Articular chondrocyte of knee joint (primary cell): ENCODE results near the gene NAP1L3. TPM values are rescaled to one million over a fixed set of nuclear protein-coding genes. Genes with fewer than 3 reads are reported as not detected.

Source experiments
- total RNA-seq: library from RNA; depleted of rRNA; stranded (reverse); fragments of >200 nt; gene quantifications from 2 replicates; pipeline ENCODE4 v1.2.3, GENCODE V29; 2012

NAP1L3 gene, protein sequence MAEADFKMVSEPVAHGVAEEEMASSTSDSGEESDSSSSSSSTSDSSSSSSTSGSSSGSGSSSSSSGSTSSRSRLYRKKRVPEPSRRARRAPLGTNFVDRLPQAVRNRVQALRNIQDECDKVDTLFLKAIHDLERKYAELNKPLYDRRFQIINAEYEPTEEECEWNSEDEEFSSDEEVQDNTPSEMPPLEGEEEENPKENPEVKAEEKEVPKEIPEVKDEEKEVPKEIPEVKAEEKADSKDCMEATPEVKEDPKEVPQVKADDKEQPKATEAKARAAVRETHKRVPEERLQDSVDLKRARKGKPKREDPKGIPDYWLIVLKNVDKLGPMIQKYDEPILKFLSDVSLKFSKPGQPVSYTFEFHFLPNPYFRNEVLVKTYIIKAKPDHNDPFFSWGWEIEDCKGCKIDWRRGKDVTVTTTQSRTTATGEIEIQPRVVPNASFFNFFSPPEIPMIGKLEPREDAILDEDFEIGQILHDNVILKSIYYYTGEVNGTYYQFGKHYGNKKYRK
- total RNA-seq, result 19.6 and 21.8 TPM in 2 replicates

DNA sequence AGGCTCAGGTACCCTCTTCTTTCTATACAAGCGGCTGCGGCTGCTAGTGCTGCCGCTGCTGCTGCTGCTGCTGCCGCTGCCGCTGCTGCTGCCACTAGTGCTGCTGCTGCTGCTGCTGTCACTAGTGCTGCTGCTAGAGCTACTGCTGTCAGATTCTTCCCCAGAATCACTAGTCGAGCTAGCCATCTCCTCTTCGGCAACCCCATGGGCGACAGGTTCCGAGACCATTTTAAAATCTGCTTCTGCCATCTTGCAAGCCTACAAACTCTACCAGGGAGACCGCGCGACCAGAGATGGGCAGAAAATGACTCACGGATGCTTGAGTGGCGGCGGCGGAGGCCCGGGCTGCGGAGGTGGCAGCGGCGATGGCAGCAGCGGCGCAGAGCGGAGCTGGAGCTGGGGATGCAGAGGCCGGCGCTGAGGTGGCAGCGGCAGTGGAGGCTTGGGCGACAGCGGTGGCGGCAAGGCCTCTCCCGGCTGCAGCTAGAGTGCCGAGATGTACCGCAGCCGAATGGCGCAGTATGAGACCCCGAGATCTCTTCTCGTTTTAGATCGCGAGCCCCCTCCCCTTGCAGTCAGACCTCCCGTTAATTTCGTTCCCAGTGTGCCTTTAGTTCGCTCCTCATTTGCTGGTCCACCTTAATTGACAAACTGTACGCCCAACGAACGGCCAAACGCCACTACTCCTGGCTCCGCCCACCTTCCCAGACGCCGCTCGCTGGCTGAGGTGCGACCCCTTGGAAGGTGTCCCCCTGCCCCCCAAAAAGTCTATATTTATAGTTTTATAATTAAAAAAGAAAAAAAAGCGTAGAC is at the start of gene NAP1L3:
Gene NAP1L3 (minus strand): TSS at position 523 of the 813 bp plus-strand sequence. CDS start 274 bp downstream, at position 249.

DNA sequence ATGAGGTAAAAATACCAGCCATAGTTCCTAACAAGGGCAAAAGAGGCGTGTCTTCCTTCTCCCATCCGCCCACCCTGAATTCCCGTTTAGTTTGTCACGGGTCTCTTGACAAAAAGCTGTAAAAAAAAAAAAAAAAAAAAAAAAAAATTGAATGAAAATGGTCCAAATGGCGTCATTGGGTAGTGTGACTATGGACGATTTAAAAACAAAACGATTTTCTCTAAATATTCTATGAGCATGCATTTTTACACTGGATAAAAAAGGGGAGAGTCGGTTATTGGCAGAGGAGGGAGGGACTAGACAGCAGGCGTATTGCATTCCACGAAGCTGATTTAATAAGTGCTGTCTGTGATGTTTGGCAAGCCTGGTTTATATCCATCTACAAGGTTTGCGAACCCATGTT is 492 bp upstream of the NAP1L3 start, which contains the start of gene FAM133A:
Gene FAM133A (plus strand): TSS at position 338 of the 403 bp plus-strand sequence. CDS start 35,214 bp downstream, outside the sequence.

Other genes starting within 250 kb of the NAP1L3 start
- gene FAM133A, start 628 bp upstream of the NAP1L3 start, total RNA-seq, result 1.0 and 1.2 TPM in 2 replicates